GM23338 (cell line): ENCODE measurements around the gene CMTM2. TPM values are rescaled to one million over a fixed set of nuclear protein-coding genes. Genes with fewer than 3 reads are reported as not detected.

Experiments used
- ATAC-seq: fragments of 200-7000 bp; cut with Tn5 transposase; 3 replicates; pipeline ENCODE4 v1.9.1; 2020
- DNase-seq: peaks from one replicate; pipeline ENCODE4 v3.0.0-alpha.2; 2015; ENCODE audit warnings: low spot score
- H2AFZ ChIP-seq: fragments of 200-600 bp; sonication (generic); 2 replicates; pipeline ENCODE4 v1.8.0; 2016; ENCODE audit warnings: antibody characterized with exemption, mild to moderate bottlenecking, moderate library complexity
- H3F3A ChIP-seq: fragments of 200-600 bp; sonication (generic); replicated peaks from 2 replicates; pipeline ENCODE4 v1.8.0; 2017; ENCODE audit warnings: antibody characterized with exemption, mixed run types, low read depth
- H3K27ac ChIP-seq: fragments of 200-600 bp; sonication (generic); 2 replicates; pipeline ENCODE4 v1.6.1; 2016; ENCODE audit warnings: low read depth
- H3K27me3 ChIP-seq: fragments of 200-600 bp; sonication (generic); 2 replicates; pipeline ENCODE4 v1.8.0; 2016; ENCODE audit warnings: mild to moderate bottlenecking, mixed run types, moderate library complexity; ENCODE audit not compliant: insufficient read depth
- H3K36me3 ChIP-seq: fragments of 200-600 bp; sonication (generic); 2 replicates; pipeline ENCODE4 v1.8.0; 2016; ENCODE audit warnings: mild to moderate bottlenecking; ENCODE audit not compliant: insufficient read depth
- H3K4me1 ChIP-seq: fragments of 200-600 bp; sonication (generic); 2 replicates; pipeline ENCODE4 v1.8.0; 2016; ENCODE audit warnings: mild to moderate bottlenecking, moderate library complexity; ENCODE audit not compliant: insufficient read depth
- H3K4me2 ChIP-seq: fragments of 200-600 bp; sonication (generic); 2 replicates; pipeline ENCODE4 v1.7.1; 2017; ENCODE audit warnings: mixed run types
- H3K4me3 ChIP-seq: fragments of 200-600 bp; sonication (generic); 2 replicates; pipeline ENCODE4 v1.6.1; 2016; ENCODE audit warnings: mixed run types
- H3K79me2 ChIP-seq: fragments of 200-600 bp; sonication (generic); replicated peaks from 2 replicates; pipeline ENCODE4 v1.8.0; 2017; ENCODE audit warnings: mild to moderate bottlenecking; ENCODE audit not compliant: insufficient read depth
- H3K9me2 ChIP-seq: fragments of 200-600 bp; sonication (generic); 2 replicates; pipeline ENCODE4 v1.8.0; 2017; ENCODE audit not compliant: insufficient read depth
- H4K20me1 ChIP-seq: fragments of 200-600 bp; sonication (generic); replicated peaks from 2 replicates; pipeline ENCODE4 v1.8.0; 2017; ENCODE audit warnings: mild to moderate bottlenecking; ENCODE audit not compliant: insufficient read depth
- H3K27ac Mint-ChIP-seq: 2 replicates; pipeline ENCODE4 v1.8.0; 2020; ENCODE audit warnings: inconsistent platforms, mild to moderate bottlenecking, moderate library complexity, mixed read lengths
- H3K27me3 Mint-ChIP-seq: 3 replicates; pipeline ENCODE4 v1.8.0; 2022; ENCODE audit warnings: low read depth, mild to moderate bottlenecking, moderate library complexity, mixed read lengths, inconsistent platforms; ENCODE audit not compliant: insufficient read depth, poor library complexity
- H3K36me3 Mint-ChIP-seq: 3 replicates; pipeline ENCODE4 v1.8.0; 2021; ENCODE audit warnings: low read depth, mild to moderate bottlenecking, inconsistent platforms, moderate library complexity, mixed read lengths
- H3K4me1 Mint-ChIP-seq: 3 replicates; pipeline ENCODE4 v1.8.0; 2020; ENCODE audit warnings: mild to moderate bottlenecking, inconsistent platforms, mixed read lengths
- H3K4me3 Mint-ChIP-seq: 3 replicates; pipeline ENCODE4 v1.8.0; 2021; ENCODE audit warnings: moderate library complexity, mild to moderate bottlenecking, inconsistent platforms, mixed read lengths
- H3K9me3 Mint-ChIP-seq: 3 replicates; pipeline ENCODE4 v1.8.0; 2020; ENCODE audit warnings: moderate library complexity, mild to moderate bottlenecking, inconsistent platforms, mixed read lengths
- CREB1 ChIP-seq: fragments of 250-450 bp; sonication (Bioruptor Pico); IDR thresholded peaks from 2 replicates; pipeline ENCODE4 v1.5.0; 2020; ENCODE audit warnings: low read depth, mild to moderate bottlenecking, moderate library complexity
- CTCF ChIP-seq, 2 experiments: fragments of 200-600 bp in 1 of 2; sonication (generic) in 1 of 2; conservative IDR thresholded peaks; 2 replicates each; pipeline versions ENCODE4 v1.5.1 to v1.6.1; 2016 to 2017; ENCODE audit warnings: antibody characterized with exemption in 2 of 2, low read depth in 2 of 2, mild to moderate bottlenecking in 2 of 2, moderate library complexity in 1 of 2
- ETS1 ChIP-seq: IDR thresholded peaks from 2 replicates; pipeline ENCODE4 v1.6.1; 2016; ENCODE audit warnings: antibody characterized with exemption
- EZH2 ChIP-seq: fragments of 200-600 bp; sonication (generic); IDR thresholded peaks from one replicate; pipeline ENCODE4 v1.8.0; 2017; ENCODE audit warnings: antibody characterized with exemption, mild to moderate bottlenecking, low read depth; ENCODE audit not compliant: unreplicated experiment
- EZH2phosphoT487 ChIP-seq: fragments of 200-600 bp; sonication (generic); IDR thresholded peaks from one replicate; pipeline ENCODE4 v1.8.1; 2018; ENCODE audit warnings: antibody characterized with exemption; ENCODE audit not compliant: unreplicated experiment
- JUNB ChIP-seq: IDR thresholded peaks from one replicate; pipeline ENCODE4 v1.6.1; 2016; ENCODE audit warnings: antibody characterized with exemption; ENCODE audit not compliant: unreplicated experiment
- NANOG ChIP-seq: IDR thresholded peaks from 2 replicates; pipeline ENCODE4 v1.6.1; 2016; ENCODE audit warnings: antibody characterized with exemption, borderline replicate concordance
- POLR2AphosphoS5 ChIP-seq: IDR thresholded peaks from 2 replicates; pipeline ENCODE4 v1.6.1; 2016; ENCODE audit warnings: antibody characterized with exemption, low read depth
- REST ChIP-seq: IDR thresholded peaks from one replicate; pipeline ENCODE4 v1.6.1; 2018; ENCODE audit warnings: antibody characterized with exemption; ENCODE audit not compliant: unreplicated experiment
- ZNF331 ChIP-seq: fragments of 250-450 bp; sonication (Bioruptor Pico); IDR thresholded peaks from 2 replicates; pipeline ENCODE4 v1.5.0; 2020; ENCODE audit warnings: low read depth, mild to moderate bottlenecking, moderate library complexity
- ZNF462 ChIP-seq: fragments of 250-450 bp; sonication (Bioruptor Pico); IDR thresholded peaks from 2 replicates; pipeline ENCODE4 v1.5.0; 2020; ENCODE audit warnings: mild to moderate bottlenecking, moderate library complexity
- polyA plus RNA-seq: library from polyadenylated mRNA; unstranded; fragments of >200 nt; fragmentation: Nextera tagmentation; extraction: Ambion mirVana; gene quantifications from 2 replicates; pipeline ENCODE4 v1.2.1, GENCODE V29; 2016
- total RNA-seq: library from RNA; depleted of rRNA; stranded (reverse); fragments of >200 nt; shearing (Covaris generic); gene quantifications from 2 replicates; pipeline ENCODE4 v1.2.3, GENCODE V29; 2014

The CMTM2 gene
- total and polyA plus RNA-seq, 2 experiments from 2014 or later = not detected

- no peak overlapping the region for H3K27ac ChIP-seq
- H3K4me2 ChIP-seq = no peak overlapping the region
Measured at GRCh38 chr16:66580605-66581209, 1.4 kb downstream of the CMTM2 start.

More at GRCh38 chr16:66580605-66581209, 1.4 kb downstream of the CMTM2 start:
- no peak overlapping the region for H2AFZ ChIP-seq
- Mint-ChIP-seq H3K36me3 (no peaks in the 10 kb centered on the region), H3K27me3 (peaks cover 43% of the 10 kb centered on the region), H3K4me3 (no peak overlapping the region), H3K4me1 (peaks cover 32% of the 10 kb centered on the region), H3K27ac (no peak overlapping the region), H3K9me3 (no peaks in the 10 kb centered on the region; the same call in 2 of the 3 replicates)
- ATAC-seq (peak; percentile 60), DNase-seq (peak; percentile 65)
- H3K4me3 ChIP-seq = no peak overlapping the region
- H3K79me2 ChIP-seq = no peaks in the 10 kb centered on the region
- H4K20me1 ChIP-seq = no peaks in the 10 kb centered on the region
- no peak for TF ChIP-seq CREB1 (CRISPR knock-in tag)
- no peak for TF ChIP-seq ZNF331
- no peak for TF ChIP-seq CTCF (conservative IDR thresholded peaks at IDR 0.05; ENCODE audit: low read depth in 2 of 2)
- TF ChIP-seq EZH2phosphoT487 = no peak
- TF ChIP-seq POLR2AphosphoS5 = no peak
- TF ChIP-seq REST = no peak
- TF ChIP-seq ZNF462 = no peak
- TF ChIP-seq JUNB = no peak
- no peak for TF ChIP-seq ETS1
- no peak for TF ChIP-seq EZH2
- TF ChIP-seq NANOG = no peak
- no peaks in the 10 kb centered on the region for H3K36me3 ChIP-seq
- no peaks in the 10 kb centered on the region for H3K9me2 ChIP-seq
- peaks cover 21% of the 10 kb centered on the region for H3K4me1 ChIP-seq
- peaks cover 59% of the 10 kb centered on the region for H3K27me3 ChIP-seq
- no peaks in the 10 kb centered on the region for H3F3A ChIP-seq
